GM18511 (cell line): Measurements from ENCODE around the gene ACO2.
"Not testable (repeated sequence)": the region's sequence is repeated elsewhere in the genome, so short reads cannot be mapped to it uniquely, and the experiment has no call there.

Experiments used
- ATAC-seq: cut with Tn5 transposase; IDR thresholded peaks from one replicate; pipeline ENCODE4 v1.9.1; 2021; ENCODE audit warnings: mild to moderate bottlenecking, moderate library complexity; ENCODE audit not compliant: unreplicated experiment

ACO2 gene

DNA sequence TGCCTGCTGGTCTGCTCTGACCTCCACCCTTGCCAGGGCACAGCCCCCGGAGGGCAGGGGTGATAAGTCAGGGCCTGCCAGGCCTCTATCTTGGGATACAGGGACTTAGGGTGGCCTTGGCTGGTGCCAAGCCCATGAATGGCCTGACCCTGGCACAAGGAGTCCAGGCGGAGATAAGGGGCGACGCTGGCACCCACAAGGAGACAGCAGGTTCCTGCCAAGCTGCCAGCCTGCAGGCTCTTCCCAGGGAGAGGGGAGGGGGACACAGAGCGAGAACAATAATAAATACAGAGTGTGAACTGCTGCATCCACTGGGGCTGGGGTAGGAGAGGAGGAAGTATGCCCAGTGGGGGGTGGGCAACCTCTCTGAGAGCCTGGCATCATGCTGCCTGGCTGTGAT is 92.9 kb downstream of the ACO2 start:
- ATAC-seq = no peak

DNA sequence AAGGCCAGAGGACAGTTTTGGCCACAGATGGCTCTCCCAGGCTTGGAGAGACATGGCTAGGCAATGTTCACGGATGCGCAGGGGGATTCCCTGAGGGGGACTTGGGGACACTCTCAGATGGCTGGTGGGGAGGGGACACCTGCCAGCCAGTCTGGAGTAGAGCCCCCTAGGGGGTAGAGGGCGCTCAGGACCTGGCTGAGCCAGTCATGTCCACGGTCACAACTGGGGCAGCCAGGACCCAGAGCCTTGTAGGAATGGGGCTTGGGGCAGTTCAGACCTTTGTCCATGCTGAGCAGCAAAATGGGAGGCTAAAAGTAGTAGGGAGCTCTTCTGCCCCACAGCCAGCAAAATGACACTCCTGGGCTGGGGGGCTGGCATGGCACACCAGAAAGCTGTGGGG is 93.5 kb downstream of the ACO2 start:
- ATAC-seq = no peak

DNA sequence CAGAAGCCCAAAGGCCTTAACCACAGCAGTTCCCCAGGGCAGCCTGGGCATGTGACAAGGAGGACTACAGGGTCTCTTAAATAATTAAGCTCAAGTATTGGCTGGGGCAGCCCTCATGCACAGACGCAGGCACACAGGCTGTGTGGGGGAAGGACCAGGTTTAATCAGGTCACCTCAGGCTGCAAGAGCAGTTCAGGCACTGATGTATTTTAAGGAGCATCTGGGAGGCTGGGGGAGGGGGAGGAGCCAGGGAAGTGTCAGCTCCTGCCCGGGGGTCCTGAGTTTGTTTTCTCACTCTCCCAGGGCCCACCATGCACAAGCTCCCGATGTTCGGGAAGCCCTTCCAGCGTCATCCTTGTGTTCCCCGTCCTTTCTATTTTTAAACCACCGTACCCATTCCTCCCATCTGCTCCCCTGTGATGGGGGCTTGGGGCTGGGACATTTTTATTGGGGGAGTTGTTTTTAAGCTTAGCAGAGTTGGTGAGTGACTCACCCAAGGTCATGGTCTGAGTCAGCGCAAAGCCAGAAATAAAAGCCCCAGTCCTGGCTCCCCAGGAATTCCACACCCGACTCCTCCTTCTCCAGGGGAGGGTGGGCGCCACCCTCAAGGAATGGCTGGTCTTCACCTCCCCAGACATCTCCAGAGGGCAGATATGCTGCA is 94.3 kb downstream of the ACO2 start:
- ATAC-seq = no peak

DNA sequence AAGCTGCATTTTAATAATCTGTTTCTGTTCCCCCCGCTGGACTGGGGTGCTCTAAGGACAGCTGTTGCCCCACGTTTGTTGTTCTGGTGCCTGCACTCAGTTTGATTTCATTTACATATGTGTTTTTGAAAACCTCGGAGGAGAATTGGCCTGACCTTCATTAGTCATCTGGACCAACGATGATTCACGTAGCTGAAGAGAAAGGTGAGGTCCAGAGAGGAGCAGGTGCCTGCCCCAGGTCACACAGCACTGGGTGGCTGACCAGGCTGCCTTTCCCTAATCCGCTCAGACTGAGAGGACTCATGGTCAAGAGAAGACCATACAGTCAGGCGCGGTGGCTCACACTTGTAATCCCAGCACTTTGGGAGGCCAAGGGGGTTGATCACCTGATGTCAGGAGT is 95.6 kb downstream of the ACO2 start:
- no peak for ATAC-seq

DNA sequence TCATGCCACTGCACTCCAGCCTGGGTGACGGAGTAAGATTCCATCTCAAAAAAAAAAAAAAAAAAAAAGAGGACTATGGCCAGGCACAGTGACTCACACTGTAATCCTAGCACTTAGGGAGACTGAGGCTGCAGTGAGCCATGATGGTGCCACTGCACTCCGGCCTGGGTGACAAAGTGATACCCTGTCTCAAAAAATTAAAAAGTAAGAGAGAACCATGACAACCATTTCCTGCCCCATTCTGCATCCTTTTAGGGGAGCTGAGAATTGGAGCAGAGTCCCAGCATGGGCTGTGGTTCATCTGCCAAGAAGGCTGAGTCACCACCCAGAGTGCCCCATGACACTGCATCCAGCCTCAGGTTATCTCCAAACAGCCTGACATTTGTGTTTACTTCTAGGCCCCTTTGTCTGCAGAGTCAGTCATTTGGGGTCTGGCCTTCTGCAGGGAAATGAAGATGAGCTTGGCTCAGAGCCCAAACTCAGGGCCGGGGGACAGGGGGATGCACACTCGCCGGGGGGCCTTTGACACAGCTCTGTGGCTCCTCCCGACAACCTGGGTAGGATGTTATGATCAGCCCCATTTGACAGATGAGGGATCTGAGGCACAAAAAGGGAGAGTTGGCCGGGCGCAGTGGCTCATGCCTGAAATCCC is 96.6 kb downstream of the ACO2 start:
- ATAC-seq = no peak

DNA sequence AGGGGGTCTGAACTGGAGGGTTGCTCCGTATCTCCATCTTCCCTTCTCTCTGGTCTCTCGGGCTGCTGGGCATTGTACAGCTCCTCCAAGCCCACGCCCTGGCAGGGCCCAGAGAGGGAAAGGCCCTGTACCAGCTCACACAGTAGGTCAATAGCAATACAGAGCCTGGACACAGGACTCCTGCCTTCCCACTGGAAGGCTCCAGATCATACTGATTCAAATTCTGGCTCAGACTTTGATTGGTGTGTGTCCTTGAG is 98.5 kb downstream of the ACO2 start:
- no peak for ATAC-seq

DNA sequence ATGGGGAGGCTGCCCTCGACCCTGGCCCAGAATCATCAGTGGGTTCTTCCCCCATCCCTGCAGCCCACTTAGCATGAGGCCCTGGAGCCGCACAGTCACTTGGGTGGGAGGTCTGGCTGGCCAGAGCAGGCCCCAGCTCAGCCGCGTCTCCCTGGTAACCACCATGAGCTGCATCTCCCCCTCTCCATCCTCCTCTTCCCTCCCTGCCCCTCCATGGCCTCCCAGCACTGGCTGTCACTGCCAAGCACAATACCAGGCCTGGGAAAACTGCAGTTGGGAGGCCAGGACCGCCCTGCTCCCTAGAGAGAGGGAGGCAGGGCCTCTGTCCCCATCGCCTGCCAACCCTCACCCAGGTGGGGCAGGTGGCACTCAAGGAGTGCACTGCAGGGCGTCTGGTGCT is 99.9 kb downstream of the ACO2 start:
- ATAC-seq = no peak

DNA sequence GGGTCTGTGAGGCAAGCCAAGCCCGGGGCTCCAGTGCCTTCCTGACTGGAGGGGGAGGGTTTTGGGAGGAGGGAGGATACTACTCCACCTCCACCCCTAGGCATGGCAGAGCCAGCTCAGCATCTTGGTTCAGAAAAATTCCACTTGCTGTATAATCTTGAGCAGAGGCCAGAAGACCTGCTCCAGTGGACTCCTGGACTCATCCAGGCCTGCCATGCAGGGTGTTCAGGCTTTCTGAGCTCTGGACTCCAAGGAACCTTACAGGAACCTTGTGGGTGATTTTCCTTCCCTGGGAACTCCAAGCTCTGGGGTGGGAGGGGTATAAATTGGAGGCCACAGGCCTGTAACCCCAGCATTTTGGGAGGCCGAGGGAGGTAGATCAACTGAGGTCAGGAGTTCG is 101.3 kb downstream of the ACO2 start:
- ATAC-seq = no peak

DNA sequence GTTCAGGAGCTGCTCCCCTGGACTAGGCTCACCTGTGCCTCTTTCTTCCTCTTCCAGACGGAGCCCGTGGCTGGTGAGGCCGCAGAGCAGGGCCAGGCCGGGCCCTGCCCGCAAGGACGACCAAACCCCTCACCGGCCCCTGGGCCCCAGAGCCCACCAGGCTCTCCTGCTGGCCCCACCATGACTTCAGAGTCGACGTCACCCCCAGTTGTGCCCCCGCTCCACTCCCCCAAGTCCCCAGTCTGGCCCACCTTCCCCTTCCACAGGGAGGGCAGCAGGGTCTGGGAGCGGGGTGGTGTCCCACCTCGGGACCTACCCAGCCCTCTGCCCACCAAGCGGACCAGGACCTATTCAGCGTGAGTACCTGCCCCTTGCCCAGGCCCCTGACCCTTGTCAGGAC is 102.9 kb downstream of the ACO2 start:
- ATAC-seq = no peak

DNA sequence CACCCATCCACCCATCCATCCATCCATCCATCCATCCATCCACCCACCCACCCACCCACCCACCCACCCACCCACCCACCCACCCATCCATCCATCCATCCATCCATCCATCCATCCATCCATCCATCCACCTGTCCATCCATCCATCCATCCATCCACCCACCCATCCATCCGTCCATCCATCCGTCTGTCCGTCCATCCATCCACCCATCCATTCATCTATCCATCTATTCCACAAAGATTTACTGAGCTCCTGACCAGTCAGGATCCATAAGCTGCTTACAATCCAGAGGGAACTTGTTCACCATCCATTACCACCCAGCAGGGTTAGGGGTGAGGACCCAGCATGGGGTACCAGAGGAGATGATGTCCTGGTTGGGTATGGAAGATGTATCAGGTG is 103.4 kb downstream of the ACO2 start:
- ATAC-seq = not testable (repeated sequence)

DNA sequence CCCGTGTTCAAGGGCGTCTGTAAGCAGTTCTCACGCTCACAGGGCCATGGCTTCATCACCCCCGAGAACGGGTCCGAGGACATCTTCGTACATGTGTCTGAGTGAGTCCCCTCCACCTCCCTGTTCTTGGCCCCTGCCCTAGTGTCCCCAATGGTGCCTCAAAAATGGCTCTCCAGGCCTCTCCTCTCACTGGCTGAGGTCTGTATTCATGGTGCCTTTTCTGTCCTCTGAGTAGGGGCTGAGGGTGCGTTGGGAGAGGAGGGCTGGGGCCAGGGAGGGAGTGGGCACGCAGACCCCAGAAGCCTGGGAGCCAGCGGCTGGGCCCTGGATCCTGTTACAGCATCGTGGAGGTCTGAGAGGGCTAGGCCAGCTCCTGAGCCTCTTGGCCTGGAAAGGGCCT is 104.8 kb downstream of the ACO2 start:
- ATAC-seq = no peak

DNA sequence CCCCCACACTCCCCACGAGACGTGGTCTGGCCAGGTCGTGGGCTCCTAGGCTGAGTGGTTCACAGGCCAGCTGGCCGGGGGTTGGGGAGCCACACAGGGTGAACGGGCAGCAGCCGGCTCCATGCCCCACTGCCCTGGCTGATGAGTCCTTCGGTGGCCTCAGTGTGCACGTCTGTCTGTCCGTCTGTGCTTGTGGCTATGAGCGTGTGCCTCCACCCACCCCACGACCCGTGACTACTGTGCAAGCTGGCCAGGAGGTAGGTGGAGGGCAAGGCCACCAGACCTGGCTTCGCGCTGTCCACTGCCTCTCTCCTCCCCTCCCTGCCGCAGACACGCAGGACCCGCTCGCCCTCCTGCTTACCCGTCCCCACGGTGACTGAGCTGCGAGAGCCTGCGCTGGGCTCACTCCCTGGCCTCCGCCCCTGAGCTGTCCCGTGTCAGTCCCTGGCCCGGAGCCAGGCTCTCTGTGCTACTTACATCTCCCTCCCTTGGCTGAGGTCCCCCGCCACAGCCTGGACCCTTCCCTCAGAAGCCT is 106.0 kb downstream of the ACO2 start:
- no peak for ATAC-seq

DNA sequence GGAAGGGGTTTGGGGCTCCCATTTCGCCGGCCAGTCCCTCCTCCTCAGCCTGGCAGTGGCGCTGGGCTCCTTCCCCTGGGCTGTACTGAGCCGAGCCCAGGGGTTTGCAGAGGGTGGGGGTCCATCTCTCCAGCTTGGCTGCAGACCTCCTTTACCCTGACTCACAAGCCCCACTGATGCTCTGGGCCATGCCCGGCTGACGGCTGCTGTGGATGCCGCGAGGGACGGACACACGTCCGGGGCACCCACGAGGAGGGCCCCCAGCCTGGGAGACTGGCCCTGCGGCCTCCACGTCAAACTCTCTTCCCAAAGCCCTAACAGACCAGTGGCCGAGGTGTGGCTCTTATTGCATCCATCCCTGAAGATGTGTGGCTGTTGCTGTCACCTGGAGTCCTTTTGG is 106.6 kb downstream of the ACO2 start:
- no peak for ATAC-seq

DNA sequence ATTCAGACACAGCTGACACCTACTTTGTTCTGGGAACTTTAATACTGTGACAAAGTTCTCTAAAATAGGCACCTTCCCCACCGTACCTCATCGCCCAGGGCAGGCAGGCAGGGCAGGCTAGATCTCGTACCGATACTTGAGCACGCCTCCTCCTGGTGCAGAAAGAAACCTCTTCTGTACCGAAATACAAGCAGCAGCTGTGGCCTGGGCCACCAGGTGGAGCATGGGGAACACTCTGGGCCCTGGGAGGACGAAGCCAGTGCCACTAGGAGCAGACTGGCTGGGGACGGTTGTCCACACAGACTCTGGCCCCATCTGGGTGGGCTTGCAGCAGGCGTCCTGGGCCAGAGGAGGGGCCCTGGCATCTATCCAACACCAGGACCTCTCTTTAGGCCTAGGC is 108.0 kb downstream of the ACO2 start:
- no peak for ATAC-seq

DNA sequence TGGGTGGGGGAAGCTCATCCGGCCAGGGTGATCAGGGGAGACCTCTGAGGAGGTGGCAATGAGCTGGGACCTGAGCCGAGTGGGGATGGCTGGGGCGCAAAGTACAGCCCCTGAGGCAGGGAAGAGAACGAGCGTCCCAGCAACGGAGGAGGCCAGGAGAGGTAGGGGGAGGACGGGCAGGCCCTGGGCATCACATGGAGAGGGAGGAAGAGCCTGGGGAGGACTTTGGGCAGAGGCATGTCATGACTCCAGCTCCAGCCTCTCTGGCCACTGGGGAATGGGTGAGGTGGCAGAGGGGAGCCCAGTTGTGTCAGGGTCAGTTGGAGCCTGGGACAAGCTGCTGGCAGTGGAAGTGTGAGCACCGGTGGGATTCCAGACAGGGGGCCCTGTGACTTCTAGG is 109.2 kb downstream of the ACO2 start:
- ATAC-seq = no peak
